ENCODE measurements around the gene GK. TPM values are rescaled to one million over a fixed set of nuclear protein-coding genes. Genes with fewer than 3 reads are reported as not detected.

The GK gene
- total and polyA plus RNA-seq, 2 donors (not counting 3 experiments of a cell fraction or from before 2014, with no cell fraction given): 2.7 to 7.6 TPM

GRCh38 chrX:30734782-30735181 lies 81.6 kb downstream of the GK start:
- no TSS peak for BruUV-seq (replicated peaks)
- Histone ChIP-seq H3K9me1 (replicated peaks; ENCODE audit: control insufficient read depth, extremely low read depth, insufficient read depth, low read length) (no peaks in the 10 kb centered on the region), H3K27ac (ENCODE audit: insufficient read depth, low read depth, low read length) (no peak overlapping the region), H3K4me2 (ENCODE audit: insufficient read depth, low read length) (no peak overlapping the region), H3K9ac (replicated peaks; ENCODE audit: extremely low read depth, insufficient read depth, low read length) (no peak overlapping the region), H3K9me3 (replicated peaks; ENCODE audit: control insufficient read depth, insufficient read depth, low read length) (no peaks in the 10 kb centered on the region), H2AFZ (ENCODE audit: low read depth, low read length) (no peak overlapping the region), H3K79me2 (ENCODE audit: control insufficient read depth, insufficient read depth, low read length) (no peaks in the 10 kb centered on the region), H3K27me3 (ENCODE audit: control insufficient read depth in 2 of 2, insufficient read depth in 2 of 2, low read length in 2 of 2) (no peaks in the 10 kb centered on the region), H3K4me1 (ENCODE audit: control insufficient read depth, extremely low read depth, insufficient read depth, low read length) (no peaks in the 10 kb centered on the region), H4K20me1 (replicated peaks; ENCODE audit: control insufficient read depth, extremely low read depth, insufficient read depth, low read length) (no peaks in the 10 kb centered on the region), H3K4me3 (replicated peaks in 1 of 3; ENCODE audit: insufficient read depth in 1 of 3, low read depth in 1 of 3, low read length in 3 of 3) (no peak overlapping the region), H3K36me3 (ENCODE audit: control insufficient read depth in 2 of 2, extremely low read depth in 1 of 2, insufficient read depth in 2 of 2, low read length in 2 of 2) (no peaks in the 10 kb centered on the region)
- ChIA-PET CTCF (interaction anchor here (1.0 to 2.3 kb wide), 9 partner anchors 8 to 237 kb away, joined by 3 to 7 read pairs (median 4); no protein-coding TSS in a partner anchor), POLR2A (no interaction called here)
- dilution Hi-C loops (cut with MboI; ENCODE audit: extremely low pct_ligation_motif_present, low sequenced_read_pairs) (no loop called here), intact Hi-C loops (cut with micrococcal nuclease) (loop anchor here (10.0 kb wide), 2 partner anchors 150 to 920 kb away; partner anchors contain the start of gene TAB3)
- FAIRE-seq (no peak), DNase-seq (ENCODE audit: low read depth, low spot score) (no peak)
- TF ChIP-seq POLR2AphosphoS5 (IDR thresholded peaks at IDR 0.05; ENCODE audit: insufficient read depth, low read depth, low read length): no peak
- no peak for TF ChIP-seq MAX (IDR thresholded peaks at IDR 0.05; ENCODE audit: insufficient read depth, insufficient read length)

GRCh38 chrX:30735839-30736238 lies 82.6 kb downstream of the GK start:
- Histone ChIP-seq H3K9ac (replicated peaks; ENCODE audit: extremely low read depth, insufficient read depth, low read length) (no peak overlapping the region), H3K4me1 (ENCODE audit: control insufficient read depth, extremely low read depth, insufficient read depth, low read length) (no peaks in the 10 kb centered on the region), H4K20me1 (replicated peaks; ENCODE audit: control insufficient read depth, extremely low read depth, insufficient read depth, low read length) (no peaks in the 10 kb centered on the region), H2AFZ (ENCODE audit: low read depth, low read length) (no peak overlapping the region), H3K4me3 (replicated peaks in 1 of 3; ENCODE audit: insufficient read depth in 1 of 3, low read depth in 1 of 3, low read length in 3 of 3) (no peak overlapping the region), H3K79me2 (ENCODE audit: control insufficient read depth, insufficient read depth, low read length) (no peaks in the 10 kb centered on the region), H3K4me2 (ENCODE audit: insufficient read depth, low read length) (no peak overlapping the region), H3K27me3 (ENCODE audit: control insufficient read depth in 2 of 2, insufficient read depth in 2 of 2, low read length in 2 of 2) (no peaks in the 10 kb centered on the region), H3K9me1 (replicated peaks; ENCODE audit: control insufficient read depth, extremely low read depth, insufficient read depth, low read length) (no peaks in the 10 kb centered on the region), H3K27ac (ENCODE audit: insufficient read depth, low read depth, low read length) (no peak overlapping the region), H3K36me3 (ENCODE audit: control insufficient read depth in 2 of 2, extremely low read depth in 1 of 2, insufficient read depth in 2 of 2, low read length in 2 of 2) (no peaks in the 10 kb centered on the region), H3K9me3 (replicated peaks; ENCODE audit: control insufficient read depth, insufficient read depth, low read length) (no peaks in the 10 kb centered on the region)
- ChIA-PET CTCF (interaction anchor here (0.6 to 2.3 kb wide), 18 partner anchors 9 to 598 kb away, joined by 3 to 9 read pairs (median 5); no protein-coding TSS in a partner anchor), POLR2A (no interaction called here)
- TF ChIP-seq CTCF (IDR thresholded peaks at IDR 0.05; ENCODE audit: extremely low read depth in 1 of 2, insufficient read depth in 1 of 2, low read depth in 1 of 2, low read length in 2 of 2) (peak; percentile 38 to 58), EZH2 (IDR thresholded peaks at IDR 0.05; ENCODE audit: borderline replicate concordance, low read depth, low read length, severe bottlenecking) (no peak), MAX (IDR thresholded peaks at IDR 0.05; ENCODE audit: insufficient read depth, insufficient read length) (no peak), MYC (IDR thresholded peaks at IDR 0.05; ENCODE audit: low read depth, low read length) (no peak), POLR2AphosphoS5 (IDR thresholded peaks at IDR 0.05; ENCODE audit: insufficient read depth, low read depth, low read length) (no peak), JUN (IDR thresholded peaks at IDR 0.05; ENCODE audit: borderline replicate concordance, insufficient read depth, insufficient read length, low read depth) (no peak)
- FAIRE-seq: peak; percentile 67
- intact Hi-C loops (cut with micrococcal nuclease) (loop anchor here (10.0 kb wide), 2 partner anchors 149 to 919 kb away; partner anchors contain the start of gene TAB3), dilution Hi-C loops (cut with MboI; ENCODE audit: extremely low pct_ligation_motif_present, low sequenced_read_pairs) (no loop called here)
- DNase-seq (ENCODE audit: low read depth, low spot score): peak; percentile 57
- BruUV-seq (replicated peaks): no TSS peak
